OCI-LY3 (cell line): ENCODE results near the gene BLTP2.
A peak's percentile ranks its signal among the peaks of the same experiment; 100 is the strongest.

Experiments
- H2AFZ ChIP-seq: fragments of 200-600, 300-600 bp; shearing (Covaris generic); 2 replicates; pipeline ENCODE4 v1.6.0; 2014; ENCODE audit warnings: antibody characterized with exemption, low read depth, low read length
- H3K27ac ChIP-seq: fragments of 200-600, 300-600 bp; sonication (generic); 2 replicates; pipeline ENCODE4 v1.5.1; 2014; ENCODE audit warnings: mild to moderate bottlenecking, low read length, moderate library complexity, mixed read lengths
- H3K27me3 ChIP-seq: fragments of 200-600, 300-600 bp; sonication (generic); 2 replicates; pipeline ENCODE4 v1.6.1; 2014; ENCODE audit warnings: low read depth, low read length, mixed read lengths
- H3K36me3 ChIP-seq: fragments of 200-600, 300-600 bp; sonication (generic); replicated peaks from 2 replicates; pipeline ENCODE3; 2014; ENCODE audit warnings: low read depth, low read length, mixed read lengths
- H3K4me1 ChIP-seq: fragments of 300-600, 200-600 bp; sonication (generic); 2 replicates; pipeline ENCODE4 v1.6.1; 2014; ENCODE audit warnings: low read length, mixed read lengths
- H3K4me2 ChIP-seq: fragments of 200-600, 300-600 bp; sonication (generic); 2 replicates; pipeline ENCODE4 v1.6.1; 2014; ENCODE audit warnings: low read length, mixed read lengths
- H3K4me3 ChIP-seq: fragments of 300-600, 200-600 bp; sonication (generic); 2 replicates; pipeline ENCODE4 v1.5.1; 2014; ENCODE audit warnings: antibody characterized with exemption, mild to moderate bottlenecking, low read length, moderate library complexity
- H3K79me2 ChIP-seq: fragments of 300-600, 200-600 bp; shearing (Covaris generic); 2 replicates; pipeline ENCODE4 v1.6.1; 2014; ENCODE audit warnings: mild to moderate bottlenecking, low read length, mixed read lengths
- H3K9ac ChIP-seq: fragments of 300-600, 200-600 bp; shearing (Covaris generic); 2 replicates; pipeline ENCODE4 v1.6.0; 2014; ENCODE audit warnings: mild to moderate bottlenecking, low read length, moderate library complexity
- H3K9me3 ChIP-seq: fragments of 200-600, 300-600 bp; shearing (Covaris generic); 2 replicates; pipeline ENCODE4 v1.6.1; 2014; ENCODE audit warnings: low read length, mixed read lengths; ENCODE audit not compliant: insufficient read depth
- H4K20me1 ChIP-seq: fragments of 200-600, 300-600 bp; sonication (generic); 2 replicates; pipeline ENCODE4 v1.6.1; 2016; ENCODE audit warnings: low read length, mixed read lengths; ENCODE audit not compliant: insufficient read depth
- EZH2phosphoT487 ChIP-seq: fragments of 200-600 bp; shearing (Covaris generic); IDR thresholded peaks from 2 replicates; pipeline ENCODE4 v1.6.1; 2018; ENCODE audit warnings: antibody characterized with exemption, mixed run types, low read depth
- TF ChIP-seq, protein P1 (sequence below): fragments of 200-600, 300-600 bp; sonication (generic); IDR thresholded peaks from 2 replicates; pipeline ENCODE4 v1.5.1; 2014; ENCODE audit warnings: antibody characterized with exemption, low read length, low read depth

The BLTP2 gene

DNA sequence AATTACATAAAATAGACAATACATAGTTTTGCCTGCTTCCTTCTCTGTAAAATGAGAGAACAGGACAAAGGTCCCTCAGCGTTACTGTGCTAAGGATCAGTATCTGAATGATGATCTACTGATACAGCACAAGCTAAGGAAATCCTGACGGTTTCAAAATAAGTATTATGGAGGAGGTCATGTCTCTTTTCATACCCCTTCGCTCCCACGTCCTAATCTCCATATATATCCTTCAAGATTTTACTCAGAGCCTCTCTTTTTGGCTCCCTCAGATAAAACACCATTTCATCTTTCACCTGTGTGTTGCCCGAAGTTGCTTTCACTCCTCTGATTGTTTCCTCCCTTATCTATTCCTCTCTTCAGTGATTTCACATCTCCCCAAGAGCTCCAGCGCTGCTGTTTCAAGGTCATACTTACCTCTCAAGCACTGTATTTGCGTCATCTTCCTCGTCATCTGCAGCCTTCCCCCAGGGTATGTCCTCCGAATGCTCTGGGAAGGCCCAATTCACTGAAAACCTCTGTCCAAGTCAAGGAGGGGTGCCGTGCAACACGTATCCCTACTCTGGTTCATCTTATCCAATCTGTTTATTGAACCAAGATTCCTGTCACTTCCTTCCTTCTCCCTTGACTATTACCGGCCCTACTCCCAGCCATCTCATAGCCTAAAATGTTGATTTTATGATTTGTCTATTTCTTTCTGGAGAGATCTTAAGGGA, 1.2 kb upstream of the BLTP2 start:
- peaks cover 21% of the 10 kb centered on the region for H3K36me3 ChIP-seq
- peak overlapping the region; percentile 54 for H3K27ac ChIP-seq
- H3K27me3 ChIP-seq = no peaks in the 10 kb centered on the region
- peaks cover 28% of the 10 kb centered on the region for H3K79me2 ChIP-seq
- peak overlapping the region; percentile 93 for H3K4me3 ChIP-seq
- peak overlapping the region; percentile 86 for H3K4me2 ChIP-seq
- H3K4me1 ChIP-seq = peaks cover 24% of the 10 kb centered on the region
- TF ChIP-seq, protein P1, sequence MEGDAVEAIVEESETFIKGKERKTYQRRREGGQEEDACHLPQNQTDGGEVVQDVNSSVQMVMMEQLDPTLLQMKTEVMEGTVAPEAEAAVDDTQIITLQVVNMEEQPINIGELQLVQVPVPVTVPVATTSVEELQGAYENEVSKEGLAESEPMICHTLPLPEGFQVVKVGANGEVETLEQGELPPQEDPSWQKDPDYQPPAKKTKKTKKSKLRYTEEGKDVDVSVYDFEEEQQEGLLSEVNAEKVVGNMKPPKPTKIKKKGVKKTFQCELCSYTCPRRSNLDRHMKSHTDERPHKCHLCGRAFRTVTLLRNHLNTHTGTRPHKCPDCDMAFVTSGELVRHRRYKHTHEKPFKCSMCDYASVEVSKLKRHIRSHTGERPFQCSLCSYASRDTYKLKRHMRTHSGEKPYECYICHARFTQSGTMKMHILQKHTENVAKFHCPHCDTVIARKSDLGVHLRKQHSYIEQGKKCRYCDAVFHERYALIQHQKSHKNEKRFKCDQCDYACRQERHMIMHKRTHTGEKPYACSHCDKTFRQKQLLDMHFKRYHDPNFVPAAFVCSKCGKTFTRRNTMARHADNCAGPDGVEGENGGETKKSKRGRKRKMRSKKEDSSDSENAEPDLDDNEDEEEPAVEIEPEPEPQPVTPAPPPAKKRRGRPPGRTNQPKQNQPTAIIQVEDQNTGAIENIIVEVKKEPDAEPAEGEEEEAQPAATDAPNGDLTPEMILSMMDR = no peak
- no peak for TF ChIP-seq EZH2phosphoT487
- no peaks in the 10 kb centered on the region for H3K9me3 ChIP-seq
- peaks cover 5% of the 10 kb centered on the region; the same call in 1 of the 2 replicates for H4K20me1 ChIP-seq
- peak overlapping the region; percentile 74 for H3K9ac ChIP-seq
- H2AFZ ChIP-seq = peak overlapping the region; percentile 70

DNA sequence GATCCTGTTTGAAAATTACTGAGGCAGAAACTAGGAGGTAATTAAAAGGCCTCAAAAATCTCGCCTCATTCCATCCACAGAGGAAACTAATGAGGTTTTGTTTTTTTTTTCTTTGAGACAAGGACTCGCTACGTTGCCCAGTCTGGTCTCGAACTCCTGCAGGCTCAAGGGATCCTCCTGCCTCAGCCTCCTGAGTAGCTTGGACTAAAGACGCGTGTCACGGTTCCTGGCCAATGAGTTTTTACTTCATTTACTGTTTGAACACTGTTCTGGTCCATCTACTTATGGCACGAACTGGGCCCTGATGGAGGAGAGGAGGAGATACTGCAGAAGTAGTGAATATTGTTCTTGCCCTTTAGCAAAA, 600 bp upstream of the BLTP2 start:
- Histone ChIP-seq H3K27ac (peak overlapping the region; percentile 54), H3K4me3 (peak overlapping the region; percentile 93), H4K20me1 (peaks cover 5% of the 10 kb centered on the region; the same call in 1 of the 2 replicates), H3K4me1 (peaks cover 24% of the 10 kb centered on the region), H3K27me3 (no peaks in the 10 kb centered on the region), H2AFZ (peak overlapping the region; percentile 50; the same call in 1 of the 2 replicates), H3K36me3 (peaks cover 27% of the 10 kb centered on the region), H3K4me2 (peak overlapping the region; percentile 86), H3K9me3 (no peaks in the 10 kb centered on the region), H3K9ac (peak overlapping the region; percentile 74), H3K79me2 (peaks cover 28% of the 10 kb centered on the region)
- no peak for TF ChIP-seq EZH2phosphoT487
- TF ChIP-seq, protein P1 = no peak

- H3K4me3 ChIP-seq = peak overlapping the region; percentile 93
- H3K27ac ChIP-seq = peak overlapping the region; percentile 57
- peaks cover 36% of the 10 kb centered on the region for H3K36me3 ChIP-seq
These were observed 773 bp downstream of the BLTP2 start for GRCh38 chr17:28643983-28644786.

More at GRCh38 chr17:28643983-28644786, 773 bp downstream of the BLTP2 start:
- peaks cover 24% of the 10 kb centered on the region for H3K4me1 ChIP-seq
- TF ChIP-seq, protein P1 = peak; percentile 36
- TF ChIP-seq EZH2phosphoT487 = no peak
- H3K9ac ChIP-seq = peak overlapping the region; percentile 93
- H3K4me2 ChIP-seq = peak overlapping the region; percentile 87
- H3K9me3 ChIP-seq = no peaks in the 10 kb centered on the region
- peaks cover 28% of the 10 kb centered on the region for H3K79me2 ChIP-seq
- no peak overlapping the region for H2AFZ ChIP-seq
- peaks cover 5% of the 10 kb centered on the region; the same call in 1 of the 2 replicates for H4K20me1 ChIP-seq
- H3K27me3 ChIP-seq = no peaks in the 10 kb centered on the region
